ENCODE data around the gene ST8SIA5.
"Not testable (repeated sequence)": the region's sequence is repeated elsewhere in the genome, so short reads cannot be mapped to it uniquely, and the experiment has no call there.

ST8SIA5 gene

GRCh38 chr18:46756559-46757201 is at the start of gene ST8SIA5:
ST8SIA5 (minus strand) TSS chr18:46757053; CDS start chr18:46756508, 545 bp downstream.
- no peak for DNase-seq (ENCODE audit: low read depth, low spot score)

- DNase-seq (ENCODE audit: low read depth, low spot score), result not testable (repeated sequence)
Measured at GRCh38 chr18:46795945-46796344, 39.1 kb upstream of the ST8SIA5 start.

GRCh38 chr18:46794607-46795006 is 37.8 kb upstream of the ST8SIA5 start:
- DNase-seq (ENCODE audit: low read depth, low spot score), result no peak

- DNase-seq (ENCODE audit: low read depth, low spot score), result no peak
Measured at GRCh38 chr18:46793565-46793964, 36.7 kb upstream of the ST8SIA5 start.

GRCh38 chr18:46789088-46789487 is 32.2 kb upstream of the ST8SIA5 start:
- no peak for DNase-seq (ENCODE audit: low read depth, low spot score)

GRCh38 chr18:46787674-46788073 is 30.8 kb upstream of the ST8SIA5 start:
- no peak for DNase-seq (ENCODE audit: low read depth, low spot score)

- DNase-seq (ENCODE audit: low read depth, low spot score), result no peak
Measured at GRCh38 chr18:46772357-46772756, 15.5 kb upstream of the ST8SIA5 start.

- DNase-seq (ENCODE audit: low read depth, low spot score), result no peak
Measured at GRCh38 chr18:46771141-46771540, 14.3 kb upstream of the ST8SIA5 start.

GRCh38 chr18:46770708-46771107 is 13.9 kb upstream of the ST8SIA5 start:
- no peak for DNase-seq (ENCODE audit: low read depth, low spot score)

- no peak for DNase-seq (ENCODE audit: low read depth, low spot score)
Measured at GRCh38 chr18:46768166-46768921, 11.5 kb upstream of the ST8SIA5 start.

- no peak for DNase-seq (ENCODE audit: low read depth, low spot score)
Measured at GRCh38 chr18:46767217-46767616, 10.4 kb upstream of the ST8SIA5 start.

- no peak for DNase-seq (ENCODE audit: low read depth, low spot score)
Measured at GRCh38 chr18:46764586-46764985, 7.7 kb upstream of the ST8SIA5 start.

- no peak for DNase-seq (ENCODE audit: low read depth, low spot score)
Measured at GRCh38 chr18:46761059-46761769, 4.4 kb upstream of the ST8SIA5 start.

GRCh38 chr18:46759890-46760289 is 3.0 kb upstream of the ST8SIA5 start:
- DNase-seq (ENCODE audit: low read depth, low spot score), result no peak

- DNase-seq (ENCODE audit: low read depth, low spot score), result no peak
Measured at GRCh38 chr18:46756025-46756558, 761 bp downstream of the ST8SIA5 start.

GRCh38 chr18:46755315-46756024 is 1.4 kb downstream of the ST8SIA5 start:
- DNase-seq (ENCODE audit: low read depth, low spot score), result no peak

GRCh38 chr18:46754661-46755292 is 2.1 kb downstream of the ST8SIA5 start:
- DNase-seq (ENCODE audit: low read depth, low spot score), result no peak

- DNase-seq (ENCODE audit: low read depth, low spot score), result no peak
Measured at GRCh38 chr18:46754188-46754587, 2.7 kb downstream of the ST8SIA5 start.

- no peak for DNase-seq (ENCODE audit: low read depth, low spot score)
Measured at GRCh38 chr18:46751882-46752281, 5.0 kb downstream of the ST8SIA5 start.

- DNase-seq (ENCODE audit: low read depth, low spot score), result no peak
Measured at GRCh38 chr18:46750626-46751025, 6.2 kb downstream of the ST8SIA5 start.

- no peak for DNase-seq (ENCODE audit: low read depth, low spot score)
Measured at GRCh38 chr18:46748466-46748865, 8.4 kb downstream of the ST8SIA5 start.

Data from activated CD4-positive, CD25-positive, alpha-beta regulatory T cell treated with anti-CD3 and anti-CD28 coated beads, Interleukin-2, amount 50 U/mL, for 16 hours (primary cell).